GM12873 (cell line): ENCODE results near the gene LMCD1.

Experiments used
- CTCF ChIP-seq: IDR thresholded peaks from 2 replicates; pipeline ENCODE4 v1.5.1; 2012; ENCODE audit warnings: low read depth, mild to moderate bottlenecking, moderate library complexity, low read length, control low read depth; ENCODE audit not compliant: insufficient read depth; ENCODE audit errors: missing control alignments

The LMCD1 gene

GRCh38 chr3:8579943-8580342 is 78.3 kb downstream of the LMCD1 start:
- TF ChIP-seq CTCF: no peak

GRCh38 chr3:8581373-8581772 is 79.8 kb downstream of the LMCD1 start:
- no peak for TF ChIP-seq CTCF

GRCh38 chr3:8581806-8582445 is 80.3 kb downstream of the LMCD1 start:
- TF ChIP-seq CTCF: no peak

GRCh38 chr3:8584661-8585060 is 83.0 kb downstream of the LMCD1 start:
- TF ChIP-seq CTCF: no peak

GRCh38 chr3:8589880-8590556 is 88.4 kb downstream of the LMCD1 start:
- no peak for TF ChIP-seq CTCF

GRCh38 chr3:8593021-8593827 is 91.6 kb downstream of the LMCD1 start:
- TF ChIP-seq CTCF: no peak

- TF ChIP-seq CTCF: no peak
Measured at GRCh38 chr3:8595252-8595651, 93.6 kb downstream of the LMCD1 start.
